Liver (tissue), 9 donors: ENCODE results near the gene LSAMP. TPM values are rescaled to one million over a fixed set of nuclear protein-coding genes. Genes with fewer than 3 reads are reported as not detected.

Experiments used
- DNase-seq: peaks from one replicate; pipeline ENCODE4 v3.0.0-alpha.2; 2017; ENCODE audit warnings: low spot score
- H3K27ac ChIP-seq, 2 donors: one replicate each; pipeline ENCODE4 v1.7.0; 2013; ENCODE audit warnings: inconsistent platforms in 2 of 2, low read length in 2 of 2, control low read depth in 1 of 2, low read depth in 1 of 2, mild to moderate bottlenecking in 1 of 2
- H3K27me3 ChIP-seq, 4 donors: one replicate each; pipeline versions ENCODE4 v1.6.1 to v1.7.0; 2013; ENCODE audit warnings: low read length in 3 of 4, inconsistent platforms in 1 of 4, mild to moderate bottlenecking in 1 of 4, moderate library complexity in 1 of 4; ENCODE audit not compliant: control insufficient read depth in 4 of 4, insufficient read depth in 4 of 4
- H3K36me3 ChIP-seq, 4 donors: one replicate each; pipeline versions ENCODE4 v1.6.1 to v1.7.0; 2013; ENCODE audit warnings: low read length in 3 of 4, mild to moderate bottlenecking in 3 of 4, low read depth in 1 of 4, moderate library complexity in 1 of 4; ENCODE audit not compliant: control insufficient read depth in 4 of 4, insufficient read depth in 3 of 4
- H3K4me1 ChIP-seq, 4 donors: one replicate each; pipeline versions ENCODE4 v1.6.1 to v1.7.0; 2013; ENCODE audit warnings: low read length in 3 of 4, mild to moderate bottlenecking in 3 of 4, moderate library complexity in 1 of 4; ENCODE audit not compliant: control insufficient read depth in 4 of 4, insufficient read depth in 4 of 4
- H3K4me3 ChIP-seq, 3 donors: one replicate each; pipeline versions ENCODE4 v1.6.1 to v1.7.0; 2013; ENCODE audit warnings: low read length in 3 of 3, control low read depth in 1 of 3, low read depth in 1 of 3, mild to moderate bottlenecking in 1 of 3
- H3K9ac ChIP-seq, 2 donors: one replicate each; pipeline ENCODE4 v1.7.0; 2013; ENCODE audit warnings: low read length in 2 of 2, mild to moderate bottlenecking in 2 of 2, moderate library complexity in 2 of 2, control low read depth in 1 of 2, low read depth in 1 of 2
- H3K9me3 ChIP-seq, 4 donors: one replicate each; pipeline versions ENCODE4 v1.6.1 to v1.7.0; 2013; ENCODE audit warnings: low read length in 3 of 4; ENCODE audit not compliant: control insufficient read depth in 4 of 4
- ATF3 ChIP-seq: IDR thresholded peaks from 2 replicates; pipeline ENCODE4 v1.6.1; 2016; ENCODE audit warnings: antibody characterized with exemption
- CTCF ChIP-seq: fragments of 150-350 bp; IDR thresholded peaks from 2 replicates; pipeline ENCODE4 v1.5.1; 2017; ENCODE audit warnings: improper control_type of control experiment, low read depth, low read length; ENCODE audit not compliant: missing input control
- EGR1 ChIP-seq, 2 donors: IDR thresholded peaks; 2 replicates each; pipeline ENCODE4 v1.6.1; 2016 to 2018; ENCODE audit warnings: antibody characterized with exemption in 2 of 2, low read depth in 2 of 2
- FOXA1 ChIP-seq: IDR thresholded peaks from 2 replicates; pipeline ENCODE4 v1.6.1; 2016; ENCODE audit warnings: antibody characterized with exemption
- FOXA2 ChIP-seq: IDR thresholded peaks from 2 replicates; pipeline ENCODE4 v1.6.1; 2016; ENCODE audit warnings: antibody characterized with exemption
- GABPA ChIP-seq, 2 donors: IDR thresholded peaks in 1 of 2; conservative IDR thresholded peaks in 1 of 2; 2 replicates each; pipeline ENCODE4 v1.6.1; 2016; ENCODE audit warnings: antibody characterized with exemption in 2 of 2, mild to moderate bottlenecking in 1 of 2, moderate library complexity in 1 of 2
- HNF4A ChIP-seq, 2 donors: conservative IDR thresholded peaks; 2 replicates each; pipeline ENCODE4 v1.6.1; 2016; ENCODE audit warnings: antibody characterized with exemption in 2 of 2, mild to moderate bottlenecking in 2 of 2
- HNF4G ChIP-seq: IDR thresholded peaks from 2 replicates; pipeline ENCODE4 v1.6.1; 2016; ENCODE audit warnings: antibody characterized with exemption
- JUND ChIP-seq, 2 donors: IDR thresholded peaks; 2 replicates each; pipeline ENCODE4 v1.6.1; 2016; ENCODE audit warnings: antibody characterized with exemption in 2 of 2
- MAX ChIP-seq: IDR thresholded peaks from 2 replicates; pipeline ENCODE4 v1.6.1; 2016; ENCODE audit warnings: antibody characterized with exemption
- NR2F2 ChIP-seq: IDR thresholded peaks from 2 replicates; pipeline ENCODE4 v1.6.1; 2016; ENCODE audit warnings: antibody characterized with exemption
- RAD21 ChIP-seq, 2 donors: IDR thresholded peaks; 2 replicates each; pipeline ENCODE4 v1.6.1; 2016; ENCODE audit warnings: antibody characterized with exemption in 2 of 2, mild to moderate bottlenecking in 2 of 2
- REST ChIP-seq: IDR thresholded peaks from 2 replicates; pipeline ENCODE4 v1.6.1; 2016; ENCODE audit warnings: antibody characterized with exemption, mild to moderate bottlenecking
- RXRA ChIP-seq, 2 donors: IDR thresholded peaks; 2 replicates each; pipeline ENCODE4 v1.6.1; 2017 to 2018; ENCODE audit warnings: antibody characterized with exemption in 2 of 2, mild to moderate bottlenecking in 1 of 2
- SP1 ChIP-seq: IDR thresholded peaks from 2 replicates; pipeline ENCODE4 v1.6.1; 2018; ENCODE audit warnings: antibody characterized with exemption, mild to moderate bottlenecking
- TAF1 ChIP-seq: conservative IDR thresholded peaks from 2 replicates; pipeline ENCODE4 v1.6.1; 2016; ENCODE audit warnings: antibody characterized with exemption, mild to moderate bottlenecking
- YY1 ChIP-seq: IDR thresholded peaks from 2 replicates; pipeline ENCODE4 v1.6.1; 2016; ENCODE audit warnings: antibody characterized with exemption, mild to moderate bottlenecking
- ZBTB33 ChIP-seq: IDR thresholded peaks from 2 replicates; pipeline ENCODE4 v1.6.1; 2016; ENCODE audit warnings: antibody characterized with exemption
- WGBS: extraction: QIAGEN DNeasy Blood & Tissue Kit; methylation state at CpG from one replicate; pipeline ENCODE4 v1.1.7; 2013; 5-methylcytosine and 5-hydroxymethylcytosine counted together
- polyA plus RNA-seq, 2 donors: library from polyadenylated mRNA; stranded (reverse) in 1 of 2; unstranded in 1 of 2; fragments of 200-250 nt in 1 of 2; fragments of >200 nt in 1 of 2; fragmentation: Nextera tagmentation in 1 of 2; extraction: Ambion mirVana in 1 of 2; gene quantifications; one replicate each; pipeline versions ENCODE4 v1.2.1 to v1.2.3, GENCODE V29; 2013 to 2015
- total RNA-seq, 2 donors: library from RNA; depleted of rRNA; stranded (reverse); fragments of >200 nt; gene quantifications; one replicate each; pipeline ENCODE4 v1.2.3, GENCODE V29; 2014
- donor health status: healthy.
- donor health status: healthy.
- donor health status: healthy.
- donor health status: healthy.
- donor health status: healthy.

The LSAMP gene
- total and polyA plus RNA-seq, 4 donors = 0.01 to 0.17 (median 0.06) TPM

GRCh38 chr3:116188231-116188785 is 257.0 kb downstream of the LSAMP start:
- no peak overlapping the region for H3K27ac ChIP-seq
- no peaks in the 10 kb centered on the region for H3K36me3 ChIP-seq
- H3K9ac ChIP-seq = no peak overlapping the region
- no peak for TF ChIP-seq TAF1
- no peak for TF ChIP-seq RXRA (IDR thresholded peaks at IDR 0.05)
- TF ChIP-seq MAX = no peak
- TF ChIP-seq YY1 = no peak
- TF ChIP-seq EGR1 (IDR thresholded peaks at IDR 0.05; ENCODE audit: low read depth in 2 of 2) = no peak
- TF ChIP-seq NR2F2 = no peak
- TF ChIP-seq JUND (IDR thresholded peaks at IDR 0.05) = no peak
- no peak for TF ChIP-seq FOXA2
- no peak for TF ChIP-seq HNF4A (conservative IDR thresholded peaks at IDR 0.05)
- TF ChIP-seq ZBTB33 = no peak
- TF ChIP-seq HNF4G = no peak
- TF ChIP-seq REST = no peak
- no peak for TF ChIP-seq FOXA1
- WGBS = 82% methylated on average over 3 of the region's 3 CpGs
- DNase-seq = no peak
- no peak overlapping the region for H3K4me3 ChIP-seq
- H3K4me1 ChIP-seq = no peaks in the 10 kb centered on the region
- H3K9me3 ChIP-seq = peaks cover 0 to 3% (median 0%) of the 10 kb centered on the region in 4 donors
- H3K27me3 ChIP-seq = peaks cover 0 to 2% (median 0%) of the 10 kb centered on the region in 4 donors

- DNase-seq = no peak
- 56% methylated on average over 1 of the region's 1 CpG for WGBS
- peaks cover 0 to 3% (median 0%) of the 10 kb centered on the region in 4 donors for H3K9me3 ChIP-seq
- TF ChIP-seq ATF3 (no peak), FOXA1 (no peak), FOXA2 (no peak), REST (no peak), SP1 (no peak), MAX (no peak), HNF4A (conservative IDR thresholded peaks at IDR 0.05) (no peak), RXRA (IDR thresholded peaks at IDR 0.05) (no peak), RAD21 (IDR thresholded peaks at IDR 0.05) (no peak), GABPA (IDR thresholded peaks at IDR 0.05 in 1 of 2, conservative IDR thresholded peaks at IDR 0.05 in 1 of 2) (no peak), CTCF (no peak), TAF1 (no peak), YY1 (no peak), ZBTB33 (no peak)
Measured at GRCh38 chr3:116186049-116186448, 259.2 kb downstream of the LSAMP start.

More at GRCh38 chr3:116186049-116186448, 259.2 kb downstream of the LSAMP start:
- H3K27me3 ChIP-seq = peaks cover 0 to 2% (median 0%) of the 10 kb centered on the region in 4 donors
- no peak overlapping the region for H3K4me3 ChIP-seq
- no peak overlapping the region for H3K27ac ChIP-seq
- no peaks in the 10 kb centered on the region for H3K4me1 ChIP-seq
- H3K36me3 ChIP-seq = no peaks in the 10 kb centered on the region
- no peak overlapping the region for H3K9ac ChIP-seq
